H1 (cell line): Measurements from ENCODE around the gene ARHGEF7. TPM values are rescaled to one million over a fixed set of nuclear protein-coding genes. Genes with fewer than 3 reads are reported as not detected.

ENCODE experiments used
- CTCF ChIA-PET: fragments of 300-600 bp; sonication (Branson Sonifier 250); formaldehyde crosslinking; loops from one replicate; lab custom pipeline; 2021; ENCODE audit not compliant: partially characterized antibody; lab: Charles Lee
- POLR2A ChIA-PET: fragments of 300-600 bp; sonication (Branson Sonifier 250); formaldehyde crosslinking; loops from one replicate; lab custom pipeline; 2021; ENCODE audit warnings: inconsistent platforms; ENCODE audit not compliant: partially characterized antibody; lab: Charles Lee
- DNase-seq, 2 experiments: peaks; one replicate each; pipeline versions ENCODE4 v3.0.0 to v3.0.0-alpha.2; 2010 to 2022; ENCODE audit warnings: low spot score in 2 of 2, low read depth in 1 of 2, mixed read lengths in 1 of 2
- FAIRE-seq: peaks from 2 replicates; lab custom pipeline; 2011; peaks lifted over from hg19 to GRCh38; lab: Jason Lieb, UNC
- H2AFZ ChIP-seq: 2 replicates; pipeline ENCODE4 v1.8.1; 2012; ENCODE audit warnings: low read length, inconsistent platforms
- H2AK5ac ChIP-seq: 2 replicates; pipeline ENCODE4 v1.6.1; 2013; ENCODE audit warnings: low read depth, low read length
- H2BK120ac ChIP-seq: replicated peaks from 2 replicates; pipeline ENCODE3; 2013; ENCODE audit warnings: low read depth, low read length, inconsistent platforms
- H2BK12ac ChIP-seq: 2 replicates; pipeline ENCODE4 v1.6.1; 2013; ENCODE audit warnings: low read depth, low read length
- H2BK15ac ChIP-seq: 2 replicates; pipeline ENCODE4 v1.6.1; 2013; ENCODE audit warnings: low read length
- H2BK20ac ChIP-seq: 2 replicates; pipeline ENCODE4 v1.6.1; 2013; ENCODE audit warnings: low read length
- H2BK5ac ChIP-seq: 2 replicates; pipeline ENCODE4 v1.6.1; 2013; ENCODE audit warnings: low read depth, low read length
- H3K14ac ChIP-seq: 2 replicates; pipeline ENCODE4 v1.6.1; 2013; ENCODE audit warnings: inconsistent platforms; ENCODE audit not compliant: insufficient read length
- H3K18ac ChIP-seq: 2 replicates; pipeline ENCODE4 v1.6.1; 2013; ENCODE audit warnings: low read length; ENCODE audit errors: extremely low read depth
- H3K23ac ChIP-seq: 2 replicates; pipeline ENCODE4 v1.6.1; 2013; ENCODE audit warnings: inconsistent platforms; ENCODE audit not compliant: insufficient read length
- H3K23me2 ChIP-seq: 2 replicates; pipeline ENCODE4 v1.6.1; 2013; ENCODE audit warnings: low read depth, low read length
- H3K27ac ChIP-seq: 2 replicates; pipeline ENCODE4 v1.6.1; 2011; ENCODE audit warnings: low read depth, low read length, inconsistent platforms
- H3K27me3 ChIP-seq, 4 experiments: replicated peaks in 1 of 4; 1 replicate in 1 of 4; 2 replicates in 3 of 4; pipeline versions ENCODE4 v1.6.1 to v1.8.1; 2011 to 2013; ENCODE audit warnings: low read length in 3 of 4, mild to moderate bottlenecking in 3 of 4, inconsistent platforms in 2 of 4, mixed read lengths in 2 of 4, moderate library complexity in 1 of 4; ENCODE audit not compliant: control insufficient read depth in 3 of 4, insufficient read depth in 3 of 4; ENCODE audit errors: extremely low read depth in 1 of 4
- H3K36me3 ChIP-seq, 4 experiments: 2 replicates each; pipeline versions ENCODE4 v1.6.1 to v1.8.1; 2011 to 2013; ENCODE audit warnings: mild to moderate bottlenecking in 4 of 4, low read length in 3 of 4, moderate library complexity in 2 of 4, control low read depth in 1 of 4, inconsistent platforms in 1 of 4; ENCODE audit not compliant: insufficient read depth in 4 of 4, control insufficient read depth in 2 of 4
- H3K4ac ChIP-seq: replicated peaks from 2 replicates; pipeline ENCODE3; 2013; ENCODE audit warnings: low read length, low read depth, mixed read lengths, inconsistent platforms; ENCODE audit not compliant: insufficient read length
- H3K4me1 ChIP-seq, 4 experiments: replicated peaks in 1 of 4; 1 replicate in 1 of 4; 2 replicates in 3 of 4; pipeline versions ENCODE4 v1.6.1 to v1.8.1; 2011 to 2013; ENCODE audit warnings: low read length in 3 of 4, inconsistent platforms in 2 of 4, mixed read lengths in 1 of 4; ENCODE audit not compliant: insufficient read depth in 4 of 4, control insufficient read depth in 3 of 4
- H3K4me2 ChIP-seq, 2 experiments: 2 replicates each; pipeline versions ENCODE4 v1.6.1 to v1.8.1; 2011 to 2013; ENCODE audit warnings: low read depth in 2 of 2, low read length in 2 of 2, control low read depth in 1 of 2, inconsistent platforms in 1 of 2, mild to moderate bottlenecking in 1 of 2; ENCODE audit not compliant: insufficient read depth in 1 of 2
- H3K4me3 ChIP-seq, 4 experiments: fragments of 200-600, 300-600 bp in 1 of 4; sonication (generic), shearing (Covaris generic), sonication (Bioruptor Twin) in 1 of 4; 2 replicates each; pipeline versions ENCODE4 v1.5.1 to v1.8.1; 2011 to 2016; ENCODE audit warnings: low read length in 4 of 4, low read depth in 3 of 4, control low read depth in 2 of 4, inconsistent platforms in 2 of 4, mild to moderate bottlenecking in 2 of 4, mixed read lengths in 1 of 4, moderate library complexity in 1 of 4; ENCODE audit not compliant: insufficient read depth in 2 of 4; ENCODE audit errors: extremely low read depth in 1 of 4
- H3K56ac ChIP-seq: replicated peaks from 2 replicates; pipeline ENCODE3; 2013; ENCODE audit warnings: low read depth, mild to moderate bottlenecking, mixed read lengths, low read length, inconsistent platforms; ENCODE audit not compliant: insufficient read length
- H3K79me1 ChIP-seq: 2 replicates; pipeline ENCODE4 v1.6.1; 2013; ENCODE audit warnings: low read depth, low read length, control low read depth
- H3K79me2 ChIP-seq, 2 experiments: 2 replicates each; pipeline versions ENCODE4 v1.6.1 to v1.8.1; 2012 to 2013; ENCODE audit warnings: low read length in 2 of 2, mild to moderate bottlenecking in 2 of 2, inconsistent platforms in 1 of 2; ENCODE audit not compliant: insufficient read depth in 2 of 2, control insufficient read depth in 1 of 2
- H3K9ac ChIP-seq, 4 experiments: replicated peaks in 1 of 4; 1 replicate in 1 of 4; 2 replicates in 3 of 4; pipeline versions ENCODE4 v1.6.1 to v1.8.1; 2011 to 2013; ENCODE audit warnings: low read depth in 3 of 4, low read length in 3 of 4, control low read depth in 2 of 4, mild to moderate bottlenecking in 2 of 4, moderate library complexity in 2 of 4, inconsistent platforms in 1 of 4; ENCODE audit errors: extremely low read depth in 1 of 4
- H3K9me3 ChIP-seq, 2 experiments: 2 replicates each; pipeline versions ENCODE4 v1.6.1 to v1.8.1; 2012 to 2013; ENCODE audit warnings: mild to moderate bottlenecking in 2 of 2, moderate library complexity in 2 of 2, control low read depth in 1 of 2, inconsistent platforms in 1 of 2, low read depth in 1 of 2, low read length in 1 of 2, mixed read lengths in 1 of 2; ENCODE audit not compliant: insufficient read depth in 2 of 2
- H4K20me1 ChIP-seq, 2 experiments: replicated peaks in 1 of 2; 2 replicates each; pipeline versions ENCODE3 to v1.8.1; 2011 to 2013; ENCODE audit warnings: inconsistent platforms in 2 of 2, low read length in 2 of 2, mild to moderate bottlenecking in 1 of 2; ENCODE audit not compliant: insufficient read depth in 2 of 2, control insufficient read depth in 1 of 2
- H4K5ac ChIP-seq: 2 replicates; pipeline ENCODE4 v1.6.1; 2013; ENCODE audit warnings: low read length, low read depth, mixed read lengths, inconsistent platforms; ENCODE audit not compliant: insufficient read length
- H4K8ac ChIP-seq: 2 replicates; pipeline ENCODE4 v1.8.0; 2013; ENCODE audit warnings: mild to moderate bottlenecking, moderate library complexity, low read length, inconsistent platforms; ENCODE audit not compliant: insufficient read depth; ENCODE audit errors: extremely low read depth
- H4K91ac ChIP-seq: replicated peaks from 2 replicates; pipeline ENCODE3; 2013; ENCODE audit warnings: low read length, mixed read lengths, inconsistent platforms; ENCODE audit not compliant: insufficient read length
- HDAC6 ChIP-seq: IDR thresholded peaks from one replicate; pipeline ENCODE4 v1.7.1; 2012; ENCODE audit warnings: low read depth, mild to moderate bottlenecking, inconsistent platforms, low read length, moderate library complexity
- JUN ChIP-seq: IDR thresholded peaks from 2 replicates; pipeline ENCODE4 v1.6.1; 2011; ENCODE audit warnings: low read depth, mild to moderate bottlenecking, improper control_type of control experiment, low read length
- WGBS, 2 experiments: shearing (Covaris generic) in 1 of 2; methylation state at CpG; one replicate each; pipeline versions ENCODE4 v1.1.6 to v1.1.7; 2013 to 2015; ENCODE audit warnings: low lambda C conversion rate in 2 of 2, mixed read lengths in 2 of 2, inconsistent platforms in 1 of 2, low coverage in 1 of 2, missing lambda C conversion rate in 1 of 2; ENCODE audit not compliant: insufficient replicate concordance in 2 of 2, insufficient coverage in 1 of 2, insufficient read length in 1 of 2; ENCODE audit errors: extremely low coverage in 1 of 2, missing lambda C conversion rate in 1 of 2; 5-methylcytosine and 5-hydroxymethylcytosine counted together
- polyA plus RNA-seq, 7 experiments: library from polyadenylated mRNA; depleted of rRNA in 3 of 7; stranded (reverse) in 5 of 7; unstranded in 2 of 7; fragments of >200 nt in 5 of 7; fragments of 200-250 nt in 2 of 7; gene quantifications; 1 replicate in 5 of 7; 2 replicates in 1 of 7; 4 replicates in 1 of 7; pipeline versions ENCODE4 v1.2.1 to v1.2.3, GENCODE V29; 2011 to 2013; ENCODE audit warnings: missing spikeins in 2 of 7, mixed read lengths in 2 of 7
- total RNA-seq: library from RNA; stranded (reverse); fragmentation: NEBNext Ultra II Directional; extraction: Animal tissue kit (Norgen Biotek cat#: 25700); gene quantifications from 2 replicates; pipeline ENCODE4 v1.2.1, GENCODE V29; 2021

Gene ARHGEF7
- total and polyA plus RNA-seq, 2 of the 8 experiments (the other 6 are each of a cell fraction or from before 2014, with no cell fraction given): 26.2 to 56.5 TPM

DNA sequence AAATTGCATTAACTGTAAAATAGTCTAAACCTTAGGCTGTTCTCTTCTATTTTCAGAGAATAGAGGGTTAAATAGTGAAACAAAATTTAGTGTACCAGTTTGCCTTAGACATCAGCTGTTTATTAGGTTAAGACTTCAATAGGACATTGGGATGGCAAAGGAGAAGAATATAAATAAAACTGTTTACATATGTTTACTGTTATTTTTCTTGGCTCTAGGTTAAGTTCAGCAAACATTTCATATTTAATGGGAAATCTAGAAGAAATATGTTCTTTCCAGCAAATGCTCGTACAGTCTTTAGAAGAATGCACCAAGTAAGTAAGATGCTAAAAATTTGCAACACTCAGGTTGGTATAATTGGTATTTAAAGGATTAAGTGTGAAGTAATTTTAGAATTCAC, 128.9 kb downstream of the ARHGEF7 start:
- H4K91ac ChIP-seq: no peak overlapping the region
- peaks cover 2 to 14% (median 5%) of the 10 kb centered on the region in 4 experiments; a peak in 5 of 7 replicates for H3K4me1 ChIP-seq
- peaks cover 3 to 5% of the 10 kb centered on the region in 2 experiments for H4K20me1 ChIP-seq
- H3K18ac ChIP-seq: no peak overlapping the region
- no peak overlapping the region for H4K8ac ChIP-seq
- H2BK5ac ChIP-seq: no peak overlapping the region
- no peak overlapping the region for H2AFZ ChIP-seq
- no peak for FAIRE-seq
- no peak overlapping the region for H2BK12ac ChIP-seq
- no peak overlapping the region for H3K27ac ChIP-seq
- ChIA-PET POLR2A (no interaction called here), CTCF (no interaction called here)
- H3K4me3 ChIP-seq: no peak overlapping the region
- no peak for DNase-seq
- no peaks in the 10 kb centered on the region; the same call in 1 of the 2 replicates for H3K79me1 ChIP-seq
- no peaks in the 10 kb centered on the region for H3K27me3 ChIP-seq
- H3K23me2 ChIP-seq: no peaks in the 10 kb centered on the region
- H2BK15ac ChIP-seq: no peak overlapping the region
- no peak overlapping the region for H2AK5ac ChIP-seq
- H2BK20ac ChIP-seq: no peak overlapping the region
- TF ChIP-seq HDAC6 (no peak), JUN (no peak)
- WGBS, 2 experiments: 93% methylated on average over 1 of the region's 1 CpG; no CpG with 5 or more reads in 1 of the 2 experiments
- H4K5ac ChIP-seq: no peak overlapping the region
- peaks cover 0 to 18% (median 8%) of the 10 kb centered on the region in 4 experiments; a peak in 5 of 8 replicates for H3K36me3 ChIP-seq
- H3K56ac ChIP-seq: no peak overlapping the region
- no peak overlapping the region for H3K4me2 ChIP-seq
- H3K79me2 ChIP-seq: peaks cover 0 to 8% of the 10 kb centered on the region in 2 experiments; a peak in 1 of 4 replicates
- no peak overlapping the region for H3K4ac ChIP-seq
- no peak overlapping the region for H3K9ac ChIP-seq
- H3K23ac ChIP-seq: no peak overlapping the region
- no peaks in the 10 kb centered on the region for H3K9me3 ChIP-seq
- H3K14ac ChIP-seq: no peak overlapping the region
- H2BK120ac ChIP-seq: no peak overlapping the region
